Hematopoietic multipotent progenitor cell treated with erythropoietin and hydrocortisone succinate and interleukin-3 and kit ligand, for 8 days (in vitro differentiated cells): ENCODE measurements around the gene RAB26.

Experiments
- DNase-seq: peaks from one replicate; pipeline ENCODE4 v3.0.0-alpha.2; 2015

Gene RAB26

DNA sequence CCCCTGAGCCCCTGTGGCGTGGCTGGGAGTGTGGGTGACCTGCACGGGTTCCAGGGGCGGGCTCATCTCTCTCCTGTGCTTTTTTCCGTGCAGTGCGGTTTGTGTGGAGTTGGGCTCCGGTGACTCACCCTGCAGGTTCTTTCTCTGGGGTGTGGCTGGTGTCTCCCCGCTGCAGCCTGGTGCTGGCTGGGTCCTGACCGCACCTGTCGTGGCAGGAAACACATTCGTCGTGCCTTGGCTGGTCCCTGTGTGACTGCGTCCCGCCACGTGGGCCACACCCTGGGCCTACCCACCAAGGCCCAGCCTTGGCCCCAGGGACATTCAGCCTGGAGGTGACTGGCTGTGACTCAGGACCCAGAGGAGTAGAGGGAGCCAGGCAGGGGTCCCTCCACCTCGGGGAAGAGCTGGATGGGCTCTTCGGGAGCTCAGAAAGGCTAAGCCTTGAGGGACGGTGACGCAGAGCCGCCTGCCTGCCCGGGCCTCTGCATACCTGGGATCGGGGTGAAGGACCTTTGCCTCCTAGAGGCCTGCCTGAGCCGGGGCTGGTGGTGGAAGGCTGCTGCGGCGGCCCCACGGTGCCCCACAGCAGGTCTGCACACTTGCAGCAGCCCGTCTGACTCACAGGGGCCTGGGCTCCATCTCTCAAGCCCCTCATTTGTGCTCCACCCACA lies 14.9 kb downstream of the RAB26 start:
- no peak for DNase-seq

DNA sequence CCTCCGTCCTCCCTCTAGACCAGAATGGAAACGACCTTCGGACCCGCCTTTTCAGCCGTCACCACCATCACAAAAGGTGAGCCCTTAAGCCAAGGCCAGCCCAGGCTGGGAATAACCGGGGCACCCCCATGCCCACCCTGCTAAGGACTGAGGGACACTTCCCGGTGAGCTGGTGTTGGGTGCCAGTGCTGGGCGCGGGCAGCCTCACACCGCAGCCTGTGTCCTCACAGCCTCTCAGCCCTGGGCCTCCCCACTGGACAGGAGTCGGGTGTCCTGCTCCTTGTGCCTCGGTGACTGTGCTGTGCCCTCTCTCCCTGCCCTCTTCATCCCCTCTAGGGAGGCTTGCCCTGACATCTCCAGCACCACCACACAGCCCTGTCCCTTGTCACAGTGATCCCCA lies 17.4 kb downstream of the RAB26 start:
- no peak for DNase-seq

DNA sequence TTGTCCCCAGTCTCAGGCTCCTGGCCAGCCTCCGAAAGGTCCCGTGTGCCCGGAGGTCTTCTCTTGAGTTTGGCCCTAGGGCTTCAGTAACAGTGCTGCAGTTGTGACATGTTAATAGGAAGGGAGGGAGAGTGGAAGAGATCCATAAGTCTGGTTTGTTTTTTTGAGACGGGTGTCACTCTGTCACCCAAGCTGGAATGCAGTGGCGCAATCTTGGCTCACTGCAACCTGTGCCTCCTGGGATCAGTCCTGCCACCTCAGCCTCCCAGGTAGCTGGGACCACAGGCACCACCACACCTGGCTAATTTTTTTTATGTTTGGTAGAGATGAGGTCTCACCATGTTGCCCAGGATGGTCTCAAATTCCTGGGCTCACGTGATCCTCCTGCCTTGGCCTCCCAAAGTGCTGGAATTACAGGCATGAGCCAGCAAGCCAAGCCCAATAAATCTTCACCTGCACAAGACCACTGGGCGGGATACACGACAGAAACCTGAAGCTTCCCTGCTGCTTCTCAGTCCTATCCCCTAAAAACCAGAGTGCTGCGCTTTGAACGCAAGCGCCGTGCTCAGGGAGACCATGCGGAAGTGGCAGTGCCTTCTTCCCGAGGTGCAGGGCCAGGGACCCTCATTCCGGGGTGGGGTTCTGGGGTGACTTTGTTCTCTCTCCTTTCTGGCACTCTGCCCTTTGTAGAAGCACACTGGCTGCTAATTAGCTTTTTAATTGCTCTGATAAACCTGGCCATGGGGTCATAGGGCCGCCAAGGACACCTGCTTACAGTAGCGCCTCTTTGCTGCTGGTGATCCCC lies 18.0 kb downstream of the RAB26 start:
- no peak for DNase-seq

GRCh38 chr16:2167068-2167638 lies 18.7 kb downstream of the RAB26 start:
- DNase-seq, result no peak

DNA sequence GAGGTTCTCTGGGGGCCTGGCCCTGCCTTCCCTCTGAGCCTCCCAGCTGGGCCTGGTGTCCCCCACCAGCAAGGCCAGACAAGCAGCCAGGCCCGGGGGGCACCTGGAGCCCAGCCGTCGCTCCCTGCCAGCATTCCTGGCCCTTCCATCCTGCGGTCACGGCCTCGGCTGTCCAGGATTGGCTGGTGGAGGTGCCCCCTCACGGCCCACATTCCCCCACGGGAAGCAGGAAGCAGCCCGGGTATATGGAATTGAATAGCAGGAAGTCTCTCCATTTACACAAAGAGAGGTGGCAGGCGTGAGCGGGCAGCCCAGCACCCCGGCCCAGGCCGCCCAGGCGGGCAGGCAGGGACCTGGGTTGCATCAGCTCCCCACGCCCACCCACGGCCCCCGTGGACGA lies 21.7 kb downstream of the RAB26 start:
- DNase-seq, result no peak

- no peak for DNase-seq
These were observed 22.4 kb downstream of the RAB26 start for GRCh38 chr16:2170587-2171435.

DNA sequence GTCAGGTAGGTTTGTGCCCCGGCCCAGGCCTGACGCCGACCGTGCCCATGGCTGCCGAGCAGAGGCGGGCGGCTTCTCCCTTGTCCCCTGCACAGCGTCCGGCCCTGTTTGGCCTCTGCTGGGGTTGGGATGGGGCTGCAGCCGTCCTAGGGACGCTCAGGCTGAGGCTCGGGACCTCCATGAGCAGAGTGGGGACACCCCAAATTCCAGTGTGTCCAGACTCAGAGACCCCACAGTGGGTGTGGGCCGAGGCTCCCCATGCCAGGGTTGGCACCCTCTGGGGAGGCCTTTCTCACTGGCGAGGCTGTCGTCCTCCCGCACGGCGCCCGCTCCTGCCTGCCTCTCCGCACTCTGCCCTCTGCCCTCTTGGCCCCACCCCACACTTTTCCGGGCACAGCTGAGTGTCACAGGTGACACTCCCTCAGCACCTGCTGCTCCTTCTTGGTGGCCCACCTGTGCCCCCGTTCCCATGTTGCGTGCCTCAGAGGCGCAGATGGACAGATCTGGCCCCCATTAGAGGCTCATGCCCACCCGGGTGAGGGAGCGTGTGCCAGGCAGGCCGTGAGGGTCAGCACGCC lies 23.3 kb downstream of the RAB26 start:
- DNase-seq, result no peak

DNA sequence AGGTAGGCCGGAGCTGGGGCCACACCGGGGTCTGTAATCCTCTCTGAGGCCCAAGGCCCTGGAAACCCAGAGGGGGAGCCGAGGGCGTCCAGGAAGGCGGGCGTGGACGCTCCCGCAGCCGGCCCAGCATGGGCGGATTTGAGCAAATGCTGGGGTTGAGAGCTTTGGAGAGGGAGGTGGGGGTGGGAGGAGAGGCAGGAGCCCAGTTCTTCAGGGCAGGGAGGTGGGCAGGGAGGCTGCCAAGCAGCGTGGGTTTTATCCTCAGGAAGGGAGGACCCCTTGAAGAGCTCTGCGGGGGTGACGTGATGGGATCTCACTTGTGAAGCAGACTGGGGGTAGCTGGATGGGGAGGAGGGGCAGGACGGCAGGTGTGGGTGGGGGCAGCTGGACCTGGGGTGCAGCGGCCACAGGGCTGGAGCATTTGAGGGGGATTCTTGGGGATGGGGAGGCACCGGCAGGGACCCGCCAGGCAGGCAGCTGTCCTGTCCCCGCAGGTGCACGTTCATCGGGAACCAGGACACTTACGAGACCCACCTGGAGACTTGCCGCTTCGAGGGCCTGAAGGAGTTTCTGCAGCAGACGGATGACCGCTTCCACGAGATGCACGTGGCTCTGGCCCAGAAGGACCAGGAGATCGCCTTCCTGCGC lies 24.4 kb downstream of the RAB26 start:
- DNase-seq, result no peak

DNA sequence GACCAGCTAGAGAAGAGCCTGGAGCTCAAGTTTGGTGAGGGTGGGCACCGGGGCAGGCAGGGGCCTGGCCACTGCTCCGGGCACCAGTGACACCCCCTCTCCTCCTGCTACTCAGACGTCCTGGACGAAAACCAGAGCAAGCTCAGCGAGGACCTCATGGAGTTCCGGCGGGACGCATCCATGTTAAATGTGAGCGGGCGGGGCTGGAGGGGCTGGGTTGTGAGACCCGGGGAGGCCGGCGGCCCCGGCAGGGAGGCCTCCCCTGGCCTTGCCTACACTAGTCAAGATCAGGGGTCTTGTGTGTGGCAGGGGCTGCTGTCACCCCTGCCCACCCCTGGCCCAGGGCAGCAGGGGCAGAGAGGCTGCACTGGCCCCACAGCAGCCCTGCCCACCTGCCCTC lies 24.9 kb downstream of the RAB26 start:
- DNase-seq, result no peak

DNA sequence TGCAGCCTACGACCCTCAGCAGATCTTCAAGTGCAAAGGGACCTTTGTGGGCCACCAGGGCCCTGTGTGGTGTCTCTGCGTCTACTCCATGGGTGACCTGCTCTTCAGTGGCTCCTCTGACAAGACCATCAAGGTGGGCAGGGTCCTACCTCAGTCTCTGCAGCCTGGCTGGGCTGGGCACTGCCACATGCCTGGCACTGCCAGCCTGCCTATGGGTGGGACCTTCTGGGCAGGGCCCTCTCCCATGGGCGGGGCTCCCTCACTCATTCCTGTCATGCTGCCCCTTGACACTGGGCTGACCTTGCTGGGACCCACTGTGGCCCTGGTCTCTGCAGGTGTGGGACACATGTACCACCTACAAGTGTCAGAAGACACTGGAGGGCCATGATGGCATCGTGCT lies 25.5 kb downstream of the RAB26 start:
- no peak for DNase-seq

- DNase-seq, result no peak
These were observed 26.1 kb downstream of the RAB26 start for GRCh38 chr16:2174396-2175131.

- no peak for DNase-seq
These were observed 27.0 kb downstream of the RAB26 start for GRCh38 chr16:2175454-2175853.

DNA sequence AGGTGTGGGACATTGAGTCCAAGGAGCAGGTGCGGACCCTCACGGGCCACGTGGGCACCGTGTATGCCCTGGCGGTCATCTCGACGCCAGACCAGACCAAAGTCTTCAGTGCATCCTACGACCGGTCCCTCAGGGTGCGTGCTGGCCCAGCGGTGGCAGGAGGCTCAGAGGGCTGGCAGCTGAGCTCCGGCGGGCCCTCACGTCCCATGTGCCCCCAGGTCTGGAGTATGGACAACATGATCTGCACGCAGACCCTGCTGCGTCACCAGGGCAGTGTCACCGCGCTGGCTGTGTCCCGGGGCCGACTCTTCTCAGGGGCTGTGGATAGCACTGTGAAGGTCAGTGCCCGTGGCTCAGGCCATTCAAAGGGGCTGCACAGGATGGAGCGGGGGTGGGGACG lies 27.6 kb downstream of the RAB26 start:
- DNase-seq, result no peak

- no peak for DNase-seq
These were observed 28.7 kb downstream of the RAB26 start for GRCh38 chr16:2177101-2177500.

DNA sequence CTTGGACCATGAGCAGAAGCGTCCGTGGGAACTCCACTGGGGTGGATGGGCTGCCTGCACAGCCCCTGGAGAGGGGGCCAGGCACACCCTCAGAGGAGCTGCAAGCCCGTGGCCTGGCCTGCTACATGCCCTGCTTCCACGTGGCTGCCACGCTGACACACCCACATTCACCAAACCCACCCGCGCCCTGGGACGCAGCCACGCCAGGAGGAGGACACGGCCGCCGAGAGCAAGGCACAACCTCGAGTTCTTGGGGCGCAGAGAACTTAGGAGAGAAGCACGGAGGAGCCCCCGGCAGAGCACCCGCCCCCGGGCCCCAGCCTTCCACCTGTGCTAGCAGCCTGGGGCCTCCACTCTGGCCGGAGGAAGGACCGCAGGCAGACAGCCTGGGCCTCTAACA lies 29.1 kb downstream of the RAB26 start:
- DNase-seq, result no peak

DNA sequence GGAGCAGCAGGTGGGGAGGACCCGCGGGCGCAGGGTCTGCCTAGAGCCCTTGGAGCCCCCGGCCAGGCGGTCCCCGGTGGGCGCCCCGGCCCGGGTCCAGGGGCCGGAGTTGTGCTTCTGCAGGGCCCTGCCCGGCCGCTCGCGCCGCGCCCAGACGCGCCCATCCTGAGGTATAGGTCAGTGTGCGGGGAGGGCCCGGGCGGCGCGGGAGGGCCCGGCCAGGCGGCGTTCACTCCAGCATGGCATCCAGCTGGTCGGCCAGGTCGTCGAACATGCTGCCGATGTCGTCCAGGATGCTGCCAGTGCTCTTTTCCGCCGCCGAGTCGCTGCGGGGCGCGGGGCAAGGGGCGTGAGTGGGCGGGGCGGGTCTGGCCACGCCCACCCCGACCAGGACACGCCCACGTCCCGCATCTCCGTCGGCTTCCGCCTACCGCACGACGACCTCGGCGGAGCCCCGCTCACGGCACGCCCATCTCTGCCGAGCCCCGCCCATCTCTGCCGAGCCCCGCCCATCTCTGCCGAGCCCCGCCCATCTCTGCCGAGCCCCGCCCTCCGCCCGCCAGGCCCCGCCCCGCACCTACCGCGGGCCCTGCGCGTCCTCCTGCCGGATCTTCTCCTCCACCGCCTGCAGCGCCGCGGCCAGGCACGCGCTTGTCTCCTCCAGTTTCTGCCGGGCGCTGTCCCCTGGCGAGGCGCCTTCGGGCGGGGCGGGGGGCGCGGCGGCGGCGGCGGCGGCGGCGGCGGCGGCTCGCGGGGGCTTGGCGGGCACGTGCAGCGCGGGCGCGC lies 30.1 kb downstream of the RAB26 start:
- DNase-seq, result peak; percentile 45

GRCh38 chr16:2179107-2179501 lies 30.7 kb downstream of the RAB26 start:
- DNase-seq, result no peak

DNA sequence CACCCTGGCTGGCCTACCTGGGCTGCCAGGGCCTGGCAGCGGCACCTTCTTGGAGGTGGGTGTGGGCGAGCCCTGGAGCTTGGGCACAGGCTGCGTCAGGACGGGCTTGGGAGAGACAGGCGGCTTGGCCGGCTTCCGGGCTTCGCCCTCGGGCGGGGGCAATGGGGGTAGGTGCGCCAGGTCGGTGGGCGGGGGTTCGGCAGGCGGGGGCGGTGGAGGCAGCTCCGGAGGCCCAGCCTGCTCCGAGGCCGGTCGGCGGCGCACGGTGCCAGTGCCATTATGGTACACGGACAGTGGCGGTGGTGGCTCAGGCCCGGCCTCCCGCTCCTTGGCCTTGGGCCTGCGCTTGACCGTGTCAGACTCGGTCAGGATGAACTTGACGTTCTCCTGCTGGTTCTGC lies 31.2 kb downstream of the RAB26 start:
- no peak for DNase-seq

- DNase-seq, result no peak
These were observed 32.0 kb downstream of the RAB26 start for GRCh38 chr16:2180461-2180860.

GRCh38 chr16:2180962-2181923 lies 32.8 kb downstream of the RAB26 start:
- no peak for DNase-seq
